MM.1S (cell line): ENCODE measurements around the gene TFCP2L1.

Experiments
- DNase-seq: peaks from one replicate; pipeline ENCODE4 v3.0.0-alpha.2; 2015
- H2AFZ ChIP-seq: fragments of 300-600 bp; sonication (generic); 2 replicates; pipeline ENCODE4 v1.6.0; 2016; ENCODE audit warnings: antibody characterized with exemption, low read length
- H3F3A ChIP-seq: fragments of 300-600 bp; sonication (generic); 2 replicates; pipeline ENCODE4 v1.6.1; 2016; ENCODE audit warnings: mild to moderate bottlenecking, antibody characterized with exemption, low read length, moderate library complexity, mixed read lengths; ENCODE audit not compliant: insufficient read depth
- H3K27ac ChIP-seq: fragments of 300-600 bp; sonication (generic); 2 replicates; pipeline ENCODE4 v1.5.1; 2016; ENCODE audit warnings: mild to moderate bottlenecking, low read length
- H3K27me3 ChIP-seq: fragments of 300-600 bp; sonication (generic); replicated peaks from 2 replicates; pipeline ENCODE4 v1.6.0; 2016; ENCODE audit warnings: low read length; ENCODE audit not compliant: insufficient read depth
- H3K36me3 ChIP-seq: fragments of 300-600 bp; sonication (generic); replicated peaks from 2 replicates; pipeline ENCODE4 v1.6.1; 2016; ENCODE audit warnings: mild to moderate bottlenecking, low read length, mixed read lengths; ENCODE audit not compliant: insufficient read depth
- H3K4me1 ChIP-seq: fragments of 300-600 bp; sonication (generic); 2 replicates; pipeline ENCODE4 v1.6.1; 2016; ENCODE audit warnings: low read length, mixed read lengths
- H3K4me2 ChIP-seq: fragments of 300-600 bp; sonication (generic); 2 replicates; pipeline ENCODE4 v1.6.0; 2016; ENCODE audit warnings: low read depth, low read length
- H3K4me3 ChIP-seq: fragments of 300-600 bp; sonication (generic); 2 replicates; pipeline ENCODE4 v1.5.1; 2016; ENCODE audit warnings: low read length, mixed read lengths
- H3K79me2 ChIP-seq: fragments of 300-600 bp; sonication (generic); 2 replicates; pipeline ENCODE4 v1.6.1; 2016; ENCODE audit warnings: mixed run types, low read length, mixed read lengths
- H3K9ac ChIP-seq: fragments of 300-600 bp; sonication (generic); 2 replicates; pipeline ENCODE4 v1.6.1; 2016; ENCODE audit warnings: low read length, mixed read lengths
- H3K9me2 ChIP-seq: fragments of 300-600 bp; sonication (generic); replicated peaks from 2 replicates; pipeline ENCODE4 v1.6.1; 2016; ENCODE audit warnings: mild to moderate bottlenecking, low read length, mixed read lengths; ENCODE audit not compliant: insufficient read depth
- H3K9me3 ChIP-seq: fragments of 300-600 bp; sonication (generic); replicated peaks from 2 replicates; pipeline ENCODE4 v1.6.1; 2016; ENCODE audit warnings: mild to moderate bottlenecking, low read length, mixed read lengths; ENCODE audit not compliant: insufficient read depth
- H4K20me1 ChIP-seq: fragments of 300-600 bp; sonication (generic); 2 replicates; pipeline ENCODE4 v1.6.1; 2016; ENCODE audit warnings: mild to moderate bottlenecking, low read length, moderate library complexity, mixed read lengths; ENCODE audit not compliant: insufficient read depth
- EZH2 ChIP-seq: fragments of 300-600 bp; sonication (generic); optimal IDR thresholded peaks from 2 replicates; pipeline ENCODE3; 2017; ENCODE audit warnings: low read depth, mild to moderate bottlenecking, antibody characterized with exemption, low read length, mixed read lengths
- EZH2phosphoT487 ChIP-seq: fragments of 300-600 bp; sonication (generic); IDR thresholded peaks from 2 replicates; pipeline ENCODE4 v1.6.1; 2018; ENCODE audit warnings: antibody characterized with exemption, low read length
- TF ChIP-seq, protein P1 (sequence below): fragments of 300-600 bp; sonication (generic); IDR thresholded peaks from 2 replicates; pipeline ENCODE4 v1.5.1; 2016; ENCODE audit warnings: antibody characterized with exemption, low read length, mixed read lengths

TFCP2L1 gene

DNA sequence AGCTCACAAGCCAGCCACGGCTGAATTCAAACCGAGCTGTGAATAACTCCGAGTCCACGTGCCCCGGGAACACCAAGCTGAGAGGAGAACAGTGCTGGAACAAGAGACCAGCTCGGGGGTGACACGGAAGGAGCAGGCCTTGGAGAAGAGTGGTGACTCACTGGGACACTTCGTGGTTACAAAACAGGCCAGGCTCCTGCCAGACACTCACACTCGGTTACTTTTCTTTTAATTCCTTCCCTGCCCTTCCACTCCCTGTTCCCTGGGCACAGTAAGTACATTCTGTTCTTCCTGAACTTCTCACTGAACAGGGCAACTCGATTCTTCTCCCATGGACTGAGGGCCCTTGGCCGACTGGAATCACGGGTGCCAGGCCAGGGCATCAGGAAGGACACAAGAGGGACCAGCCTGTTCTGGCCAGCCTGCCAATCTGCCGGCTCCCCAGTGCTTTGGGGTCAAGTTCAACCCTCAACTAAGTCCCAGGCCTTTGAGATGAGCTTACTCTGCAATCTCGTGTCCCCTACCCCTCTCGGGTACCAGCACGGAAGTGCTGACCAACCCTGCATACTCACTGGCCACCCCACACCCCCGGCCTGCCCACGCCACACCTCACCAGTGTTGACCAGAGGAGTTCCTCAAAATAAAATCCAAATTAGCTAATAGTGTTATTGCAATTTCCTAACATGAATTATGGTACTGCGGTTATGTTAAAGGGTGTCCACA is 87.5 kb downstream of the TFCP2L1 start:
- Histone ChIP-seq H3K4me1 (no peaks in the 10 kb centered on the region), H3K27ac (no peak overlapping the region), H3K9ac (no peak overlapping the region), H3K9me2 (no peaks in the 10 kb centered on the region), H3K9me3 (no peaks in the 10 kb centered on the region), H3K4me2 (no peak overlapping the region), H3K27me3 (no peaks in the 10 kb centered on the region), H3K79me2 (no peaks in the 10 kb centered on the region), H3K4me3 (no peak overlapping the region), H3K36me3 (no peaks in the 10 kb centered on the region), H3F3A (no peaks in the 10 kb centered on the region), H4K20me1 (no peaks in the 10 kb centered on the region), H2AFZ (no peak overlapping the region)
- DNase-seq: no peak
- TF ChIP-seq, protein P1, sequence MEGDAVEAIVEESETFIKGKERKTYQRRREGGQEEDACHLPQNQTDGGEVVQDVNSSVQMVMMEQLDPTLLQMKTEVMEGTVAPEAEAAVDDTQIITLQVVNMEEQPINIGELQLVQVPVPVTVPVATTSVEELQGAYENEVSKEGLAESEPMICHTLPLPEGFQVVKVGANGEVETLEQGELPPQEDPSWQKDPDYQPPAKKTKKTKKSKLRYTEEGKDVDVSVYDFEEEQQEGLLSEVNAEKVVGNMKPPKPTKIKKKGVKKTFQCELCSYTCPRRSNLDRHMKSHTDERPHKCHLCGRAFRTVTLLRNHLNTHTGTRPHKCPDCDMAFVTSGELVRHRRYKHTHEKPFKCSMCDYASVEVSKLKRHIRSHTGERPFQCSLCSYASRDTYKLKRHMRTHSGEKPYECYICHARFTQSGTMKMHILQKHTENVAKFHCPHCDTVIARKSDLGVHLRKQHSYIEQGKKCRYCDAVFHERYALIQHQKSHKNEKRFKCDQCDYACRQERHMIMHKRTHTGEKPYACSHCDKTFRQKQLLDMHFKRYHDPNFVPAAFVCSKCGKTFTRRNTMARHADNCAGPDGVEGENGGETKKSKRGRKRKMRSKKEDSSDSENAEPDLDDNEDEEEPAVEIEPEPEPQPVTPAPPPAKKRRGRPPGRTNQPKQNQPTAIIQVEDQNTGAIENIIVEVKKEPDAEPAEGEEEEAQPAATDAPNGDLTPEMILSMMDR: no peak

DNA sequence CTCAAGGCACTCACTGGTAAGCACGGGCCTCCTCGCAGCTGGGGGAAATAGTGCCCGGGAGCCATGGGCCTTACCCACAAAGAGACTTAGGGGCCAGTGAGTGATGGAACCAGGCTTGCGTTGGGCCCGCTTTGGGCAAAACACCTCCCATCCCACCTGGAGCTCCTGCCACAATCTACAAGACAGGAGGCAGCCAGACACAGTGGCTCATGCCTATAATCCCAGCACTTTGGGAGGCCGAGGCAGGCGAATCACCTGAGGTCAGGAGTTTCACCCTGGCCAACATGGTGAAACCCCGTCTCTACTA is 88.2 kb downstream of the TFCP2L1 start:
- H3K9me3 ChIP-seq: no peaks in the 10 kb centered on the region
- no peak overlapping the region for H3K4me2 ChIP-seq
- no peaks in the 10 kb centered on the region for H3K4me1 ChIP-seq
- H3K9me2 ChIP-seq: no peaks in the 10 kb centered on the region
- no peak for TF ChIP-seq EZH2phosphoT487
- TF ChIP-seq, protein P1: no peak
- TF ChIP-seq EZH2: no peak
- H3F3A ChIP-seq: no peaks in the 10 kb centered on the region
- no peaks in the 10 kb centered on the region for H3K36me3 ChIP-seq
- no peaks in the 10 kb centered on the region for H4K20me1 ChIP-seq
- DNase-seq: no peak
- no peaks in the 10 kb centered on the region for H3K79me2 ChIP-seq
- no peak overlapping the region for H2AFZ ChIP-seq
- no peak overlapping the region for H3K27ac ChIP-seq
- H3K27me3 ChIP-seq: no peaks in the 10 kb centered on the region
- H3K9ac ChIP-seq: no peak overlapping the region
- H3K4me3 ChIP-seq: no peak overlapping the region

- Histone ChIP-seq H2AFZ (no peak overlapping the region), H3K79me2 (no peaks in the 10 kb centered on the region), H3K27ac (no peak overlapping the region), H3K9ac (no peak overlapping the region), H3F3A (no peaks in the 10 kb centered on the region), H3K9me3 (no peaks in the 10 kb centered on the region), H3K4me2 (no peak overlapping the region), H3K27me3 (no peaks in the 10 kb centered on the region), H3K4me1 (no peaks in the 10 kb centered on the region), H3K9me2 (no peaks in the 10 kb centered on the region), H3K36me3 (no peaks in the 10 kb centered on the region), H4K20me1 (no peaks in the 10 kb centered on the region), H3K4me3 (no peak overlapping the region)
- TF ChIP-seq EZH2phosphoT487: no peak
- TF ChIP-seq, protein P1: no peak
- no peak for TF ChIP-seq EZH2
- no peak for DNase-seq
Observed at GRCh38 chr2:121196132-121196848, 88.7 kb downstream of the TFCP2L1 start.
